ENCODE results near the gene FBN3. TPM values are rescaled to one million over a fixed set of nuclear protein-coding genes. Genes with fewer than 3 reads are reported as not detected.

The FBN3 gene
- total RNA-seq, 1 experiment from 2014 or later, result 0.10 TPM

DNA sequence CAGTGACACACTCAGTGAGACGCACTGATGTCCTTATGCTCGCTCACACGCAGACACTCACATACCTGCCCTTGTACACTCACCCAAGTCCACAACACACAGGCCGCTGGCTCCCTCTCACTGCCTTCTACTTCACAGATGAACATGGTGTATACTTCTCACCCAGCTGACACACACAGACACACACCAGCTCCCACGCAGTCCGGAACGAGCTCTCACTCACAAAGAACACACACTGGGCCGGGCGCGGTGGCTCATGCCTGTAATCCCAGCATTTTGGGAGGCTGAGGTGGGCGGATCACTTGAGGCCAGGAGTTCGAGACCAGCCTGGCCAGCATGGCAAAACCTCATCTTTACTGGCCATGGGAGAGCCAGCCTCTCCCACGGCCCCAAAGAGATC lies 65.2 kb downstream of the FBN3 start:
- Histone ChIP-seq H3K4me1 (ENCODE audit: control insufficient read depth, insufficient read depth, low read length) (peaks cover 8% of the 10 kb centered on the region; the same call in 1 of the 2 replicates), H3K36me3 (ENCODE audit: control insufficient read depth, insufficient read depth, low read length) (no peaks in the 10 kb centered on the region), H3K27ac (ENCODE audit: low read length) (no peak overlapping the region), H3K27me3 (ENCODE audit: control insufficient read depth, insufficient read depth, low read length) (no peaks in the 10 kb centered on the region), H3K9me3 (ENCODE audit: control insufficient read depth, insufficient read depth, low read depth, low read length) (no peaks in the 10 kb centered on the region), H3K4me3 (ENCODE audit: low read depth in 2 of 2, low read length in 2 of 2) (no peak overlapping the region)
- in situ Hi-C loops (cut with HindIII; ENCODE audit: low pct_unique_long_range_greater_than_20kb, low sequenced_read_pairs) (no loop called here), intact Hi-C loops (cut with micrococcal nuclease; ENCODE audit: unreplicated experiment) (no loop called here)
- ChIA-PET CTCF (no interaction called here), POLR2A (no interaction called here)
- no TSS peak for BruUV-seq (replicated peaks)
- ATAC-seq (no peak), DNase-seq (ENCODE audit: low read depth, low spot score) (no peak)
- TF ChIP-seq, protein P1, sequence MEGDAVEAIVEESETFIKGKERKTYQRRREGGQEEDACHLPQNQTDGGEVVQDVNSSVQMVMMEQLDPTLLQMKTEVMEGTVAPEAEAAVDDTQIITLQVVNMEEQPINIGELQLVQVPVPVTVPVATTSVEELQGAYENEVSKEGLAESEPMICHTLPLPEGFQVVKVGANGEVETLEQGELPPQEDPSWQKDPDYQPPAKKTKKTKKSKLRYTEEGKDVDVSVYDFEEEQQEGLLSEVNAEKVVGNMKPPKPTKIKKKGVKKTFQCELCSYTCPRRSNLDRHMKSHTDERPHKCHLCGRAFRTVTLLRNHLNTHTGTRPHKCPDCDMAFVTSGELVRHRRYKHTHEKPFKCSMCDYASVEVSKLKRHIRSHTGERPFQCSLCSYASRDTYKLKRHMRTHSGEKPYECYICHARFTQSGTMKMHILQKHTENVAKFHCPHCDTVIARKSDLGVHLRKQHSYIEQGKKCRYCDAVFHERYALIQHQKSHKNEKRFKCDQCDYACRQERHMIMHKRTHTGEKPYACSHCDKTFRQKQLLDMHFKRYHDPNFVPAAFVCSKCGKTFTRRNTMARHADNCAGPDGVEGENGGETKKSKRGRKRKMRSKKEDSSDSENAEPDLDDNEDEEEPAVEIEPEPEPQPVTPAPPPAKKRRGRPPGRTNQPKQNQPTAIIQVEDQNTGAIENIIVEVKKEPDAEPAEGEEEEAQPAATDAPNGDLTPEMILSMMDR (IDR thresholded peaks at IDR 0.05), result no peak
- TF ChIP-seq, protein P2, sequence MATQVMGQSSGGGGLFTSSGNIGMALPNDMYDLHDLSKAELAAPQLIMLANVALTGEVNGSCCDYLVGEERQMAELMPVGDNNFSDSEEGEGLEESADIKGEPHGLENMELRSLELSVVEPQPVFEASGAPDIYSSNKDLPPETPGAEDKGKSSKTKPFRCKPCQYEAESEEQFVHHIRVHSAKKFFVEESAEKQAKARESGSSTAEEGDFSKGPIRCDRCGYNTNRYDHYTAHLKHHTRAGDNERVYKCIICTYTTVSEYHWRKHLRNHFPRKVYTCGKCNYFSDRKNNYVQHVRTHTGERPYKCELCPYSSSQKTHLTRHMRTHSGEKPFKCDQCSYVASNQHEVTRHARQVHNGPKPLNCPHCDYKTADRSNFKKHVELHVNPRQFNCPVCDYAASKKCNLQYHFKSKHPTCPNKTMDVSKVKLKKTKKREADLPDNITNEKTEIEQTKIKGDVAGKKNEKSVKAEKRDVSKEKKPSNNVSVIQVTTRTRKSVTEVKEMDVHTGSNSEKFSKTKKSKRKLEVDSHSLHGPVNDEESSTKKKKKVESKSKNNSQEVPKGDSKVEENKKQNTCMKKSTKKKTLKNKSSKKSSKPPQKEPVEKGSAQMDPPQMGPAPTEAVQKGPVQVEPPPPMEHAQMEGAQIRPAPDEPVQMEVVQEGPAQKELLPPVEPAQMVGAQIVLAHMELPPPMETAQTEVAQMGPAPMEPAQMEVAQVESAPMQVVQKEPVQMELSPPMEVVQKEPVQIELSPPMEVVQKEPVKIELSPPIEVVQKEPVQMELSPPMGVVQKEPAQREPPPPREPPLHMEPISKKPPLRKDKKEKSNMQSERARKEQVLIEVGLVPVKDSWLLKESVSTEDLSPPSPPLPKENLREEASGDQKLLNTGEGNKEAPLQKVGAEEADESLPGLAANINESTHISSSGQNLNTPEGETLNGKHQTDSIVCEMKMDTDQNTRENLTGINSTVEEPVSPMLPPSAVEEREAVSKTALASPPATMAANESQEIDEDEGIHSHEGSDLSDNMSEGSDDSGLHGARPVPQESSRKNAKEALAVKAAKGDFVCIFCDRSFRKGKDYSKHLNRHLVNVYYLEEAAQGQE (IDR thresholded peaks at IDR 0.05; ENCODE audit: insufficient read depth in 1 of 2, low read depth in 2 of 2, low read length in 1 of 2), result no peak
- TF ChIP-seq TCF7L2 (IDR thresholded peaks at IDR 0.05; ENCODE audit: low read depth, low read length) (no peak), POLR2AphosphoS5 (IDR thresholded peaks at IDR 0.05; ENCODE audit: low read depth, low read length) (no peak), SIN3A (IDR thresholded peaks at IDR 0.05; ENCODE audit: borderline replicate concordance, insufficient read depth, low read depth, low read length) (no peak)

DNA sequence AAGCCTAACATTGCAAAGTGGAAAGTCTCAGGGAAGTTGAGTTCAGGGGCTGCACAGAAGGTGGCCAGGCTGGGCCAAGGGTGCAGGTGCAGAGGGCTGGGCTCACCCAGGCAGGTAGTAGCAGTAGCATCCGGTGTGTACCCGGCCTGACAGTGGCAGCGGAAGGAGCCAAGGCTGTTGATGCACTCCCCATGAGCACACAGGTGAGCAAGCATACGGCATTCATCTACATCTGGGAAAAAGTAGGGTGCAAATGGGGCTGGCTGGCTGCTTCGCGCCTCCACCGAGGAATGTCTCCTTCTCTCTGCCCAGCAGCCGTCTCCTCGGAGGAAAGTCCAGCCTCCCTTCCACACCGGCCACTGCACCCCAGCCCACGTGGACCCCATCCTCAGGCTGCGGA lies 66.3 kb downstream of the FBN3 start:
- Histone ChIP-seq H3K27ac (ENCODE audit: low read length) (no peak overlapping the region), H3K36me3 (ENCODE audit: control insufficient read depth, insufficient read depth, low read length) (no peaks in the 10 kb centered on the region), H3K4me1 (ENCODE audit: control insufficient read depth, insufficient read depth, low read length) (peaks cover 8% of the 10 kb centered on the region; the same call in 1 of the 2 replicates), H3K4me3 (ENCODE audit: low read depth in 2 of 2, low read length in 2 of 2) (no peak overlapping the region), H3K27me3 (ENCODE audit: control insufficient read depth, insufficient read depth, low read length) (no peaks in the 10 kb centered on the region), H3K9me3 (ENCODE audit: control insufficient read depth, insufficient read depth, low read depth, low read length) (no peaks in the 10 kb centered on the region)
- ChIA-PET POLR2A (no interaction called here), CTCF (no interaction called here)
- BruUV-seq (replicated peaks), result no TSS peak
- intact Hi-C loops (cut with micrococcal nuclease; ENCODE audit: unreplicated experiment) (no loop called here), in situ Hi-C loops (cut with HindIII; ENCODE audit: low pct_unique_long_range_greater_than_20kb, low sequenced_read_pairs) (no loop called here)
- TF ChIP-seq, protein P1 (IDR thresholded peaks at IDR 0.05), result no peak
- no peak for TF ChIP-seq POLR2AphosphoS5 (IDR thresholded peaks at IDR 0.05; ENCODE audit: low read depth, low read length)
- no peak for TF ChIP-seq SIN3A (IDR thresholded peaks at IDR 0.05; ENCODE audit: borderline replicate concordance, insufficient read depth, low read depth, low read length)
- TF ChIP-seq, protein P2 (IDR thresholded peaks at IDR 0.05; ENCODE audit: insufficient read depth in 1 of 2, low read depth in 2 of 2, low read length in 1 of 2), result no peak
- no peak for TF ChIP-seq TCF7L2 (IDR thresholded peaks at IDR 0.05; ENCODE audit: low read depth, low read length)
- ATAC-seq (no peak), DNase-seq (ENCODE audit: low read depth, low spot score) (no peak)

Measured in Panc1 (cell line).